Transverse colon (tissue), 4 donors: ENCODE results near the gene POU2F1.

Experiments
- CTCF ChIP-seq, 5 experiments: fragments of 200-600 bp in 3 of 5; fragments of 450-650 bp in 2 of 5; sonication (generic) in 3 of 5; IDR thresholded peaks; 1 replicate in 2 of 5; 2 replicates in 3 of 5; pipeline ENCODE4 v1.5.1; 2016 to 2017; ENCODE audit warnings: antibody characterized with exemption in 5 of 5, inconsistent platforms in 3 of 5, mild to moderate bottlenecking in 2 of 5, moderate library complexity in 1 of 5
- POLR2A ChIP-seq: fragments of 450-650 bp; IDR thresholded peaks from one replicate; pipeline ENCODE4 v1.6.1; 2016; ENCODE audit warnings: antibody characterized with exemption, mild to moderate bottlenecking, moderate library complexity
- POLR2AphosphoS5 ChIP-seq, 3 donors: sonication (generic); formaldehyde crosslinking; IDR thresholded peaks; one replicate each; pipeline ENCODE4 v1.6.1; 2016; ENCODE audit warnings: antibody characterized with exemption in 3 of 3

DNA sequence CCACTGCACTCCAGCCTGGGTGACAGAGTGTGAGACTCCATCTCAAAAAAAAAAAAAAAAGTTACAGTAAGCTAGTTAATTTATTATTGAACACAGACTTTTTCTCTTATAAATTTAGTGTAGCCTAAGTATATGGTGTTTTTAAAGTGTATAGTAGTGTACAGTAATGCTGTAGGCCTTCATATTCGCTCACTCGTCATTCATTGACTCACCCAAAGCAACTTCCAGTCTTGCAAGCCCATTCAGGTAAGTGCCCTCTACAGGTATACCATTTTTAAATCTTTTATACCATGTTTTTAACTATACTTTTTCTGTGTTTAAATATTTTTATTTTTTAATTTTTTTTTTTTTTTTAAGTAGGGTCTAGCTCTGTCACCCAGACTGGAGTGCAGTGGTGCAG, 12.1 kb downstream of the POU2F1 start:
- no peak for TF ChIP-seq POLR2AphosphoS5 (IDR thresholded peaks at IDR 0.05)
- no peak for TF ChIP-seq CTCF (IDR thresholded peaks at IDR 0.05)
- TF ChIP-seq POLR2A, result no peak
